Dendritic cell treated with granulocyte-macrophage colony-stimulating factor and Interleukin-4, amounts not matched to agents 40 ng/mL and 50 ng/mL, for 4 days (primary cell): Measurements from ENCODE around the gene CACNA2D1.

Experiments used
- H3K27ac Mint-ChIP-seq: one replicate; pipeline ENCODE4 v1.8.0; 2022; ENCODE audit warnings: mild to moderate bottlenecking, mixed read lengths
- H3K27me3 Mint-ChIP-seq: one replicate; pipeline ENCODE4 v1.8.0; 2022; ENCODE audit warnings: mild to moderate bottlenecking, mixed read lengths
- H3K36me3 Mint-ChIP-seq: one replicate; pipeline ENCODE4 v1.8.0; 2022; ENCODE audit warnings: low read depth, mixed read lengths
- H3K4me1 Mint-ChIP-seq: one replicate; pipeline ENCODE4 v1.8.0; 2022; ENCODE audit warnings: low read depth, mixed read lengths
- H3K4me3 Mint-ChIP-seq: one replicate; pipeline ENCODE4 v1.8.0; 2022; ENCODE audit warnings: mild to moderate bottlenecking, moderate library complexity, mixed read lengths
- H3K9me3 Mint-ChIP-seq: one replicate; pipeline ENCODE4 v1.8.0; 2022; ENCODE audit warnings: mixed read lengths
- intact Hi-C: fragments of 100-400 bp; cut with micrococcal nuclease; formaldehyde crosslinking; loops from one replicate; pipeline ENCODE4 v1.15.0; 2022

CACNA2D1 gene

GRCh38 chr7:82423446-82423845, 20.1 kb downstream of the CACNA2D1 start:
- Mint-ChIP-seq H3K9me3 (peaks cover under 1% of the 10 kb centered on the region), H3K27ac (no peak overlapping the region), H3K4me3 (no peak overlapping the region), H3K4me1 (no peaks in the 10 kb centered on the region), H3K36me3 (no peaks in the 10 kb centered on the region), H3K27me3 (no peaks in the 10 kb centered on the region)
- intact Hi-C loops, result no loop called here

GRCh38 chr7:82419200-82419599, 24.4 kb downstream of the CACNA2D1 start:
- H3K9me3 Mint-ChIP-seq, result peaks cover 11% of the 10 kb centered on the region

GRCh38 chr7:82417898-82418297, 25.7 kb downstream of the CACNA2D1 start:
- Mint-ChIP-seq H3K36me3 (no peaks in the 10 kb centered on the region), H3K9me3 (peaks cover 11% of the 10 kb centered on the region), H3K27me3 (no peaks in the 10 kb centered on the region), H3K4me1 (no peaks in the 10 kb centered on the region), H3K27ac (no peak overlapping the region), H3K4me3 (no peak overlapping the region)
- intact Hi-C loops, result no loop called here

More at GRCh38 chr7:82419200-82419599, 24.4 kb downstream of the CACNA2D1 start:
- no peak overlapping the region for H3K27ac Mint-ChIP-seq
- no peaks in the 10 kb centered on the region for H3K27me3 Mint-ChIP-seq
- no peak overlapping the region for H3K4me3 Mint-ChIP-seq
- no peaks in the 10 kb centered on the region for H3K36me3 Mint-ChIP-seq
- intact Hi-C loops, result no loop called here
- no peaks in the 10 kb centered on the region for H3K4me1 Mint-ChIP-seq

GRCh38 chr7:82416402-82416801, 27.2 kb downstream of the CACNA2D1 start:
- no peak overlapping the region for H3K27ac Mint-ChIP-seq

GRCh38 chr7:82414389-82414788, 29.2 kb downstream of the CACNA2D1 start:
- Mint-ChIP-seq H3K4me1 (no peaks in the 10 kb centered on the region), H3K4me3 (no peak overlapping the region), H3K36me3 (no peaks in the 10 kb centered on the region), H3K9me3 (peaks cover 11% of the 10 kb centered on the region), H3K27ac (no peak overlapping the region), H3K27me3 (no peaks in the 10 kb centered on the region)
- intact Hi-C loops, result no loop called here

More at GRCh38 chr7:82416402-82416801, 27.2 kb downstream of the CACNA2D1 start:
- Mint-ChIP-seq H3K36me3 (no peaks in the 10 kb centered on the region), H3K27me3 (no peaks in the 10 kb centered on the region), H3K9me3 (peaks cover 11% of the 10 kb centered on the region), H3K4me1 (no peaks in the 10 kb centered on the region), H3K4me3 (no peak overlapping the region)
- intact Hi-C loops, result no loop called here

GRCh38 chr7:82413237-82413636, 30.3 kb downstream of the CACNA2D1 start:
- Mint-ChIP-seq H3K27ac (no peak overlapping the region), H3K4me3 (no peak overlapping the region)
- intact Hi-C loops, result no loop called here

GRCh38 chr7:82411732-82412131, 31.8 kb downstream of the CACNA2D1 start:
- intact Hi-C loops, result no loop called here
- H3K27me3 Mint-ChIP-seq, result no peaks in the 10 kb centered on the region
- no peak overlapping the region for H3K4me3 Mint-ChIP-seq
- no peaks in the 10 kb centered on the region for H3K9me3 Mint-ChIP-seq
- H3K36me3 Mint-ChIP-seq, result no peaks in the 10 kb centered on the region
- H3K4me1 Mint-ChIP-seq, result no peaks in the 10 kb centered on the region
- H3K27ac Mint-ChIP-seq, result no peak overlapping the region

More at GRCh38 chr7:82413237-82413636, 30.3 kb downstream of the CACNA2D1 start:
- Mint-ChIP-seq H3K9me3 (peaks cover 8% of the 10 kb centered on the region), H3K27me3 (no peaks in the 10 kb centered on the region), H3K36me3 (no peaks in the 10 kb centered on the region), H3K4me1 (no peaks in the 10 kb centered on the region)

- intact Hi-C loops, result no loop called here
- Mint-ChIP-seq H3K9me3 (no peaks in the 10 kb centered on the region), H3K27ac (no peak overlapping the region), H3K36me3 (no peaks in the 10 kb centered on the region), H3K4me1 (no peaks in the 10 kb centered on the region), H3K27me3 (no peaks in the 10 kb centered on the region), H3K4me3 (no peak overlapping the region)
These were observed 33.1 kb downstream of the CACNA2D1 start for GRCh38 chr7:82410461-82410860.

- H3K4me3 Mint-ChIP-seq, result no peak overlapping the region
- H3K9me3 Mint-ChIP-seq, result no peaks in the 10 kb centered on the region
- H3K4me1 Mint-ChIP-seq, result no peaks in the 10 kb centered on the region
- H3K36me3 Mint-ChIP-seq, result no peaks in the 10 kb centered on the region
- no peaks in the 10 kb centered on the region for H3K27me3 Mint-ChIP-seq
- H3K27ac Mint-ChIP-seq, result no peak overlapping the region
- intact Hi-C loops, result no loop called here
These were observed 36.6 kb downstream of the CACNA2D1 start for GRCh38 chr7:82406937-82407336.

- H3K27ac Mint-ChIP-seq, result no peak overlapping the region
- no peaks in the 10 kb centered on the region for H3K4me1 Mint-ChIP-seq
- intact Hi-C loops, result no loop called here
- H3K4me3 Mint-ChIP-seq, result no peak overlapping the region
- H3K36me3 Mint-ChIP-seq, result no peaks in the 10 kb centered on the region
- H3K27me3 Mint-ChIP-seq, result no peaks in the 10 kb centered on the region
- H3K9me3 Mint-ChIP-seq, result no peaks in the 10 kb centered on the region
These were observed 38.3 kb downstream of the CACNA2D1 start for GRCh38 chr7:82405301-82405700.

GRCh38 chr7:82404652-82405051, 38.9 kb downstream of the CACNA2D1 start:
- Mint-ChIP-seq H3K27ac (no peak overlapping the region), H3K36me3 (no peaks in the 10 kb centered on the region), H3K9me3 (peaks cover 4% of the 10 kb centered on the region), H3K4me3 (no peak overlapping the region), H3K27me3 (no peaks in the 10 kb centered on the region), H3K4me1 (no peaks in the 10 kb centered on the region)
- intact Hi-C loops, result no loop called here

GRCh38 chr7:82404094-82404493, 39.5 kb downstream of the CACNA2D1 start:
- H3K4me3 Mint-ChIP-seq, result no peak overlapping the region
- no peaks in the 10 kb centered on the region for H3K27me3 Mint-ChIP-seq
- no peaks in the 10 kb centered on the region for H3K36me3 Mint-ChIP-seq
- H3K4me1 Mint-ChIP-seq, result no peaks in the 10 kb centered on the region
- intact Hi-C loops, result no loop called here
- H3K9me3 Mint-ChIP-seq, result peaks cover 9% of the 10 kb centered on the region
- H3K27ac Mint-ChIP-seq, result no peak overlapping the region

GRCh38 chr7:82397879-82398524, 45.6 kb downstream of the CACNA2D1 start:
- Mint-ChIP-seq H3K27ac (no peak overlapping the region), H3K4me3 (no peak overlapping the region), H3K27me3 (no peaks in the 10 kb centered on the region), H3K4me1 (no peaks in the 10 kb centered on the region), H3K36me3 (no peaks in the 10 kb centered on the region), H3K9me3 (peaks cover 17% of the 10 kb centered on the region)
- intact Hi-C loops, result no loop called here

GRCh38 chr7:82396343-82396742, 47.2 kb downstream of the CACNA2D1 start:
- intact Hi-C loops, result no loop called here
- H3K36me3 Mint-ChIP-seq, result no peaks in the 10 kb centered on the region
- H3K27me3 Mint-ChIP-seq, result no peaks in the 10 kb centered on the region
- peaks cover 17% of the 10 kb centered on the region for H3K9me3 Mint-ChIP-seq
- H3K4me1 Mint-ChIP-seq, result no peaks in the 10 kb centered on the region
- H3K4me3 Mint-ChIP-seq, result no peak overlapping the region
- H3K27ac Mint-ChIP-seq, result no peak overlapping the region

GRCh38 chr7:82395147-82395546, 48.4 kb downstream of the CACNA2D1 start:
- Mint-ChIP-seq H3K4me3 (no peak overlapping the region), H3K27ac (no peak overlapping the region), H3K4me1 (no peaks in the 10 kb centered on the region), H3K9me3 (peaks cover 17% of the 10 kb centered on the region), H3K36me3 (no peaks in the 10 kb centered on the region), H3K27me3 (no peaks in the 10 kb centered on the region)
- intact Hi-C loops, result no loop called here
